Ovary (tissue), 3 donors: ENCODE data around the gene ERBIN.

Source experiments
- CTCF ChIP-seq, 3 donors: fragments of 450-650 bp in 2 of 3; fragments of 200-600 bp in 1 of 3; IDR thresholded peaks; one replicate each; pipeline versions ENCODE4 v1.5.1 to v1.8.0; 2016 to 2022; ENCODE audit warnings: antibody characterized with exemption in 3 of 3, mild to moderate bottlenecking in 1 of 3
- EP300 ChIP-seq: sonication (generic); formaldehyde crosslinking; IDR thresholded peaks from one replicate; pipeline ENCODE4 v1.6.1; 2017; ENCODE audit warnings: antibody characterized with exemption
- POLR2A ChIP-seq: fragments of 450-650 bp; IDR thresholded peaks from one replicate; pipeline ENCODE4 v1.6.1; 2017; ENCODE audit warnings: antibody characterized with exemption, mild to moderate bottlenecking, moderate library complexity
- donor health status: DM: no; HTN: no; CAD: no.

- TF ChIP-seq POLR2A (no peak), CTCF (IDR thresholded peaks at IDR 0.05) (no peak), EP300 (no peak)
These were observed 60.4 kb downstream of the ERBIN start for GRCh38 chr5:65986796-65987195.
